GM19438 (cell line): Measurements from ENCODE around the gene RUVBL1.

ENCODE experiments used
- ATAC-seq: cut with Tn5 transposase; IDR thresholded peaks from one replicate; pipeline ENCODE4 v1.9.1; 2021; ENCODE audit warnings: low read depth; ENCODE audit not compliant: unreplicated experiment

RUVBL1 gene

GRCh38 chr3:128083980-128084674 is 39.5 kb downstream of the RUVBL1 start:
- no peak for ATAC-seq

- ATAC-seq = no peak
Measured at GRCh38 chr3:128083396-128083795, 40.2 kb downstream of the RUVBL1 start.

GRCh38 chr3:128082546-128082945 is 41.1 kb downstream of the RUVBL1 start:
- ATAC-seq = no peak

GRCh38 chr3:128081846-128082245 is 41.8 kb downstream of the RUVBL1 start:
- ATAC-seq = no peak

- no peak for ATAC-seq
Measured at GRCh38 chr3:128081226-128081625, 42.4 kb downstream of the RUVBL1 start.

GRCh38 chr3:128080323-128081080 is 43.1 kb downstream of the RUVBL1 start:
- no peak for ATAC-seq

GRCh38 chr3:128079823-128080222 is 43.8 kb downstream of the RUVBL1 start:
- ATAC-seq = no peak

GRCh38 chr3:128078875-128079274 is 44.7 kb downstream of the RUVBL1 start:
- ATAC-seq = no peak

GRCh38 chr3:128078322-128078721 is 45.3 kb downstream of the RUVBL1 start:
- ATAC-seq = no peak

GRCh38 chr3:128077665-128078064 is 45.9 kb downstream of the RUVBL1 start:
- ATAC-seq = no peak

- no peak for ATAC-seq
Measured at GRCh38 chr3:128077202-128077624, 46.4 kb downstream of the RUVBL1 start.

- ATAC-seq = no peak
Measured at GRCh38 chr3:128076483-128077201, 47.0 kb downstream of the RUVBL1 start.

- ATAC-seq = peak; percentile 61
Measured at GRCh38 chr3:128075522-128076482, 47.8 kb downstream of the RUVBL1 start.

GRCh38 chr3:128074851-128075521 is 48.6 kb downstream of the RUVBL1 start:
- no peak for ATAC-seq

GRCh38 chr3:128073807-128074206 is 49.8 kb downstream of the RUVBL1 start:
- ATAC-seq = no peak

- no peak for ATAC-seq
Measured at GRCh38 chr3:128073185-128073725, 50.4 kb downstream of the RUVBL1 start.

- no peak for ATAC-seq
Measured at GRCh38 chr3:128072454-128073184, 51.0 kb downstream of the RUVBL1 start.

- ATAC-seq = no peak
Measured at GRCh38 chr3:128071771-128072453, 51.7 kb downstream of the RUVBL1 start.
